Activated CD8-positive, alpha-beta memory T cell treated with anti-CD3 and anti-CD28 coated beads for 4 hours (primary cell): ENCODE results near the gene MICAL2.

Experiments
- DNase-seq, 2 donors: peaks; one replicate each; pipeline ENCODE4 v3.0.0-alpha.2; 2020; ENCODE audit warnings: low read depth in 2 of 2

MICAL2 gene

GRCh38 chr11:12110201-12110713 is at the start of gene MICAL2:
MICAL2 (plus strand) TSS chr11:12110590; CDS start chr11:12162156, 51,566 bp downstream.
- DNase-seq: peak; percentile 64 to 69

GRCh38 chr11:12061851-12062560 is 48.4 kb upstream of the MICAL2 start:
- no peak for DNase-seq

- no peak for DNase-seq
Observed at GRCh38 chr11:12063251-12063650, 47.1 kb upstream of the MICAL2 start.

GRCh38 chr11:12064136-12064953 is 46.0 kb upstream of the MICAL2 start:
- DNase-seq: no peak

GRCh38 chr11:12064954-12065280 is 45.5 kb upstream of the MICAL2 start:
- DNase-seq: no peak

GRCh38 chr11:12066056-12066798 is 44.2 kb upstream of the MICAL2 start:
- no peak for DNase-seq

- DNase-seq: no peak
Observed at GRCh38 chr11:12066799-12067508, 43.4 kb upstream of the MICAL2 start.

- DNase-seq: no peak
Observed at GRCh38 chr11:12067796-12068357, 42.5 kb upstream of the MICAL2 start.

GRCh38 chr11:12069066-12069676 is 41.2 kb upstream of the MICAL2 start:
- DNase-seq: no peak

GRCh38 chr11:12070446-12071267 is 39.7 kb upstream of the MICAL2 start:
- no peak for DNase-seq

- DNase-seq: no peak
Observed at GRCh38 chr11:12071574-12071973, 38.8 kb upstream of the MICAL2 start.

GRCh38 chr11:12073436-12073835 is 37.0 kb upstream of the MICAL2 start:
- DNase-seq: no peak

GRCh38 chr11:12073886-12074285 is 36.5 kb upstream of the MICAL2 start:
- DNase-seq: no peak

- DNase-seq: no peak
Observed at GRCh38 chr11:12074529-12075195, 35.7 kb upstream of the MICAL2 start.

- DNase-seq: no peak
Observed at GRCh38 chr11:12075291-12075690, 35.1 kb upstream of the MICAL2 start.

GRCh38 chr11:12075822-12076821 is 34.3 kb upstream of the MICAL2 start:
- DNase-seq: no peak

- no peak for DNase-seq
Observed at GRCh38 chr11:12076840-12077534, 33.4 kb upstream of the MICAL2 start.
